GM21723 (cell line): Measurements from ENCODE around the gene APOBEC3B.
"Not testable (repeated sequence)": the region's sequence is repeated elsewhere in the genome, so short reads cannot be mapped to it uniquely, and the experiment has no call there.

Experiments used
- ATAC-seq: cut with Tn5 transposase; IDR thresholded peaks from one replicate; pipeline ENCODE4 v1.9.1; 2021; ENCODE audit warnings: mild to moderate bottlenecking, moderate library complexity; ENCODE audit not compliant: unreplicated experiment

APOBEC3B gene

GRCh38 chr22:38981992-38982927, at the start of gene APOBEC3B:
Gene APOBEC3B, plus strand, starts transcription at chr22:38982347. Its CDS starts 107 bp downstream, at chr22:38982454.
- peak; percentile 46 for ATAC-seq

GRCh38 chr22:38935023-38935422, 47.1 kb upstream of the APOBEC3B start:
- no peak for ATAC-seq

- ATAC-seq = no peak
Observed at GRCh38 chr22:38935616-38936015, 46.5 kb upstream of the APOBEC3B start.

GRCh38 chr22:38936562-38936961, 45.6 kb upstream of the APOBEC3B start:
- ATAC-seq = no peak

GRCh38 chr22:38937036-38937435, 45.1 kb upstream of the APOBEC3B start:
- ATAC-seq = no peak

- no peak for ATAC-seq
Observed at GRCh38 chr22:38937541-38937940, 44.6 kb upstream of the APOBEC3B start.

- no peak for ATAC-seq
Observed at GRCh38 chr22:38938221-38938620, 43.9 kb upstream of the APOBEC3B start.

GRCh38 chr22:38938925-38939324, 43.2 kb upstream of the APOBEC3B start:
- ATAC-seq = no peak

- ATAC-seq = peak; percentile 16
Observed at GRCh38 chr22:38940811-38941384, 41.2 kb upstream of the APOBEC3B start.

GRCh38 chr22:38941488-38941987, 40.6 kb upstream of the APOBEC3B start:
- peak; percentile 55 for ATAC-seq

- no peak for ATAC-seq
Observed at GRCh38 chr22:38942702-38943101, 39.4 kb upstream of the APOBEC3B start.

GRCh38 chr22:38943201-38943600, 38.9 kb upstream of the APOBEC3B start:
- no peak for ATAC-seq

GRCh38 chr22:38943882-38944281, 38.3 kb upstream of the APOBEC3B start:
- ATAC-seq = no peak

- ATAC-seq = no peak
Observed at GRCh38 chr22:38944653-38945052, 37.5 kb upstream of the APOBEC3B start.

- not testable (repeated sequence) for ATAC-seq
Observed at GRCh38 chr22:38945706-38946338, 36.3 kb upstream of the APOBEC3B start.

- ATAC-seq = no peak
Observed at GRCh38 chr22:38946771-38947170, 35.4 kb upstream of the APOBEC3B start.

GRCh38 chr22:38947321-38948140, 34.6 kb upstream of the APOBEC3B start:
- ATAC-seq = no peak

- no peak for ATAC-seq
Observed at GRCh38 chr22:38948181-38948940, 33.8 kb upstream of the APOBEC3B start.

GRCh38 chr22:38949889-38950405, 32.2 kb upstream of the APOBEC3B start:
- no peak for ATAC-seq
